SK-N-SH (cell line): ENCODE results near the gene INTS3. TPM values are rescaled to one million over a fixed set of nuclear protein-coding genes. Genes with fewer than 3 reads are reported as not detected.

Source experiments
- CTCF ChIA-PET: fragments of 300-600, 350-600 bp; formaldehyde crosslinking; extraction: SDS; loops from one replicate; lab custom pipeline; 2021; lab: Yijun Ruan, JAX
- POLR2A ChIA-PET: fragments of 350-600 bp; sonication (Branson Sonifier 250); formaldehyde crosslinking; extraction: SDS; loops from one replicate; lab custom pipeline; 2020; ENCODE audit warnings: antibody characterized with exemption, inconsistent platforms; lab: Yijun Ruan, JAX
- DNase-seq: peaks from one replicate; pipeline ENCODE4 v3.0.0; 2012
- H2AFZ ChIP-seq: fragments of 200-600 bp; sonication (generic); 2 replicates; pipeline ENCODE4 v1.8.1; 2016; ENCODE audit warnings: antibody characterized with exemption, mild to moderate bottlenecking, low read depth
- H3F3A ChIP-seq: fragments of 200-600 bp; sonication (generic); replicated peaks from 2 replicates; pipeline ENCODE3; 2016; ENCODE audit warnings: antibody characterized with exemption, mild to moderate bottlenecking; ENCODE audit not compliant: insufficient read depth
- H3K27ac ChIP-seq, 2 experiments: fragments of 200-500 bp in 1 of 2; fragments of 200-600 bp in 1 of 2; sonication (Bioruptor generic) in 1 of 2; sonication (generic), shearing (Covaris generic) in 1 of 2; 2 replicates each; pipeline versions ENCODE4 v1.5.1 to v1.6.1; 2014 to 2016; ENCODE audit warnings: low read depth in 2 of 2, inconsistent platforms in 1 of 2, low read length in 1 of 2, mild to moderate bottlenecking in 1 of 2, mixed read lengths in 1 of 2
- H3K27me3 ChIP-seq: fragments of 200-600 bp; sonication (generic), shearing (Covaris generic); 2 replicates; pipeline ENCODE4 v1.6.1; 2016; ENCODE audit warnings: mixed run types; ENCODE audit not compliant: insufficient read depth
- H3K36me3 ChIP-seq, 2 experiments: fragments of 200-500 bp in 1 of 2; fragments of 200-600 bp in 1 of 2; sonication (Bioruptor generic) in 1 of 2; sonication (generic) in 1 of 2; replicated peaks in 1 of 2; 2 replicates each; pipeline versions ENCODE3 to v1.5.1; 2014 to 2016; ENCODE audit warnings: low read length in 1 of 2, mild to moderate bottlenecking in 1 of 2; ENCODE audit not compliant: insufficient read depth in 2 of 2, control insufficient read depth in 1 of 2
- H3K4me1 ChIP-seq, 2 experiments: fragments of 200-500 bp in 1 of 2; fragments of 200-600 bp in 1 of 2; sonication (Bioruptor generic) in 1 of 2; sonication (generic), shearing (Covaris generic) in 1 of 2; 2 replicates each; pipeline versions ENCODE4 v1.5.1 to v1.6.1; 2014 to 2016; ENCODE audit warnings: low read depth in 1 of 2, low read length in 1 of 2, mixed run types in 1 of 2; ENCODE audit not compliant: insufficient read depth in 2 of 2, control insufficient read depth in 1 of 2
- H3K4me2 ChIP-seq: fragments of 200-600 bp; sonication (generic), shearing (Covaris generic); 2 replicates; pipeline ENCODE4 v1.6.1; 2017; ENCODE audit warnings: mixed run types
- H3K4me3 ChIP-seq, 2 experiments: fragments of 200-500 bp in 1 of 2; fragments of 200-600 bp in 1 of 2; sonication (Bioruptor generic) in 1 of 2; sonication (generic), shearing (Covaris generic) in 1 of 2; 2 replicates each; pipeline versions ENCODE4 v1.5.1 to v1.8.1; 2014 to 2016; ENCODE audit warnings: low read depth in 2 of 2, inconsistent platforms in 1 of 2, low read length in 1 of 2, mild to moderate bottlenecking in 1 of 2, mixed read lengths in 1 of 2, moderate library complexity in 1 of 2
- H3K79me2 ChIP-seq: fragments of 200-600 bp; sonication (generic); 2 replicates; pipeline ENCODE4 v1.8.1; 2017; ENCODE audit warnings: mild to moderate bottlenecking; ENCODE audit not compliant: insufficient read depth
- H3K9ac ChIP-seq: fragments of 200-600 bp; sonication (generic); 2 replicates; pipeline ENCODE4 v1.6.1; 2017; ENCODE audit warnings: mixed run types
- H3K9me2 ChIP-seq: fragments of 200-600 bp; sonication (generic); 2 replicates; pipeline ENCODE4 v1.6.1; 2017; ENCODE audit warnings: mixed run types
- H3K9me3 ChIP-seq: fragments of 200-600 bp; sonication (generic); 2 replicates; pipeline ENCODE4 v1.6.1; 2017; ENCODE audit warnings: mixed run types, mild to moderate bottlenecking, moderate library complexity
- H4K20me1 ChIP-seq: fragments of 200-600 bp; sonication (generic); 2 replicates; pipeline ENCODE4 v1.6.1; 2017; ENCODE audit warnings: mild to moderate bottlenecking, mixed run types; ENCODE audit not compliant: insufficient read depth
- CHD2 ChIP-seq: fragments of 150-350 bp; IDR thresholded peaks from 2 replicates; pipeline ENCODE4 v1.6.1; 2018; ENCODE audit warnings: low read length; ENCODE audit not compliant: partially characterized antibody
- GABPA ChIP-seq: IDR thresholded peaks from 2 replicates; pipeline ENCODE4 v1.4.0; 2012; ENCODE audit warnings: low read depth, mild to moderate bottlenecking
- JUND ChIP-seq: IDR thresholded peaks from 2 replicates; pipeline ENCODE4 v1.4.0; 2012
- MXI1 ChIP-seq: IDR thresholded peaks from 2 replicates; pipeline ENCODE4 v1.6.1; 2012; ENCODE audit warnings: mild to moderate bottlenecking, low read depth, low read length, improper control_type of control experiment
- RFX5 ChIP-seq: IDR thresholded peaks from 2 replicates; pipeline ENCODE4 v1.6.1; 2012; ENCODE audit warnings: mild to moderate bottlenecking, improper control_type of control experiment, low read length
- SIN3A ChIP-seq: IDR thresholded peaks from 2 replicates; pipeline ENCODE4 v1.6.1; 2012; ENCODE audit warnings: low read depth, mild to moderate bottlenecking, low read length, moderate library complexity, borderline replicate concordance
- TAF1 ChIP-seq: IDR thresholded peaks from 2 replicates; pipeline ENCODE4 v1.6.1; 2012; ENCODE audit warnings: low read depth, mild to moderate bottlenecking, low read length, moderate library complexity, borderline replicate concordance
- TEAD4 ChIP-seq: IDR thresholded peaks from 2 replicates; pipeline ENCODE4 v1.4.0; 2012; ENCODE audit warnings: mild to moderate bottlenecking, borderline replicate concordance; ENCODE audit not compliant: insufficient read depth
- WGBS: methylation state at CpG from one replicate; pipeline ENCODE4 v1.1.6; 2017; ENCODE audit warnings: low lambda C conversion rate; 5-methylcytosine and 5-hydroxymethylcytosine counted together
- polyA plus RNA-seq, 3 experiments: library from polyadenylated mRNA; depleted of rRNA; stranded (reverse); fragments of >200 nt; gene quantifications; 2 replicates each; pipeline ENCODE4 v1.2.3, GENCODE V29; 2012
- TF ChIP-seq, protein P1 (sequence below): IDR thresholded peaks from 2 replicates; pipeline ENCODE4 v1.4.0; 2012; ENCODE audit warnings: low read depth
- TF ChIP-seq, protein P2 (sequence below): IDR thresholded peaks from 2 replicates; pipeline ENCODE4; 2012
- TF ChIP-seq, protein P3 (sequence below): IDR thresholded peaks from 2 replicates; pipeline ENCODE4 v1.4.0; 2012; ENCODE audit warnings: low read depth, borderline replicate concordance

Gene INTS3
- polyA plus RNA-seq, 1 of the 3 experiments (the other 2 are of a cell fraction) = 64.3 TPM

DNA sequence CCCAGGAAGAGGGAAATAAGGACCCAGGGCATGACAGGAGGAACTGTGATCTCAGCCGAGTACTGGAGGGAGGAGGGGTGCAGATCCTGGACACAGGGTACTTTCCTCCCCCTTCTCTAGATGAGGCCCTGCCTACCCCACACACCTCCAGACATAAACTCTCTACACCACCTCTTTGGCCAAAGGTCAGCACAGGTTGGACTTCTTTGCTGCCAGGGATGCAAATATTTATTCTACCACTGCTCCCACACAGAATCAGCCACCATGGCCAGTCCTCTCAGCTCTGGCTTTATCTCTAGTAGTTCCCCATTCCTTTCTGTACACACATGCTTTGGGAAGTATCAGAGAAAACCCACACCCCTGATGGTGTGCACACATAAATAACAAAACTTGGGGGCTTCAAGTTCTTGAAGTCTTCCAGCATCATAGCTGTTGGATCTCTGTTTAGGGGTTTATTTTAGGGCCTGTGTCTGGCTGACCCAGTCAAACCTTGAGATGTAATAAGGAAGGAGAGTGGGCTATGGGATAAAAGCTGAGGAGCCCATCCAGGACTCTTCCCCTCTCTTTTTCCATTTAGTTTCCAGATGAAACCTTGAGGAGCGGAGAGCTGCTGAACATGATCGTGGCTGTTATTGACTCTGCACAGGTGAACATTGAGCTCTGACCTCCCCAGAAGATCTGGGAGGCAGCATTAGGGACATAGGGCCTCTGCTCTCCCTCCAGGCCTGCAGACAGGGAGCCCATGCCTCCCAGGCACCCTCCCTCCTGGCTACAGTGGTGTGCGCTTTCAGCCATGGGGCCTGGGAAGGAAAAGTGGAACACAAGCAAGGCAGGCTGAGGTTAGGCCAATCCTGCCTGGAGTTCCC is 40.7 kb downstream of the INTS3 start:
- no peak overlapping the region for H3K9ac ChIP-seq
- TF ChIP-seq TEAD4 = no peak
- H3K36me3 ChIP-seq = peaks cover 13 to 76% of the 10 kb centered on the region in 2 experiments
- no peaks in the 10 kb centered on the region for H4K20me1 ChIP-seq
- POLR2A ChIA-PET = interaction anchor here (1.1 kb wide), 1 partner anchor 222 kb away, joined by 3 read pairs; the partner anchor contains the start of gene RPS27
- DNase-seq = no peak
- H3K4me1 ChIP-seq = no peaks in the 10 kb centered on the region; a peak in 1 of 4 replicates
- H3K27ac ChIP-seq = no peak overlapping the region
- 94% methylated on average over 3 of the region's 4 CpGs for WGBS
- H3K27me3 ChIP-seq = no peaks in the 10 kb centered on the region
- no peak overlapping the region for H3K4me3 ChIP-seq
- H3K9me3 ChIP-seq = no peaks in the 10 kb centered on the region
- no peaks in the 10 kb centered on the region for H3K79me2 ChIP-seq
- CTCF ChIA-PET = interaction anchor here (1.1 to 2.0 kb wide), 4 partner anchors 19 to 91 kb away, joined by 3 to 10 read pairs (median 4); partner anchors contain the start of gene NPR1
- peaks cover 3% of the 10 kb centered on the region for H3F3A ChIP-seq
- H2AFZ ChIP-seq = no peak overlapping the region
- H3K9me2 ChIP-seq = no peaks in the 10 kb centered on the region
- no peak overlapping the region for H3K4me2 ChIP-seq

DNA sequence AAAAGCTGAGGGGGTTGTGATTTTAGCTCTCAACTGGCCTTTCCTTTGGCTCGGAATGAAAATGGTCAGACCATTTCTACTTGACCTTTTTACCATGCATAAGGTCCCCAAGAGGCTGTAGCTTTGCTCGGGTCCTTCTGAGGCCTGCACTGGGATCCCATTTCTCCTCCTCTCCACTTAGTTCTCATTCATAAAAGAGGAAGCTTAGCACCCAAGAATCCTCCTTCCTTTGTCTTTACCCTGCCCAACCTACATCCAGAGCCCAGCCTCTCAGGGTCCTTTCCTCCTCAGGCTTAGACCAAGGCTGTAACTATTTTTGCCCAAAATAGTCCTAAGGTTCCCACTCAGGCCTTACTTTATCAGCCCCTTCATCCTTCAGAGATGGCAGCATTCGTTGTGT is 41.4 kb downstream of the INTS3 start:
- Histone ChIP-seq H3K9me2 (no peaks in the 10 kb centered on the region), H3K9me3 (no peaks in the 10 kb centered on the region), H3K27me3 (no peaks in the 10 kb centered on the region), H3K27ac (no peak overlapping the region), H3K9ac (no peak overlapping the region), H2AFZ (no peak overlapping the region), H3K79me2 (no peaks in the 10 kb centered on the region), H3K4me3 (no peak overlapping the region), H3F3A (peaks cover 3% of the 10 kb centered on the region), H4K20me1 (no peaks in the 10 kb centered on the region), H3K36me3 (peaks cover 7 to 75% of the 10 kb centered on the region in 2 experiments), H3K4me2 (no peak overlapping the region), H3K4me1 (no peaks in the 10 kb centered on the region; a peak in 1 of 4 replicates)
- ChIA-PET CTCF (interaction anchor here (1.1 to 2.0 kb wide), 3 partner anchors 20 to 91 kb away, joined by 4 to 10 read pairs (median 5); partner anchors contain the start of gene NPR1), POLR2A (interaction anchor here (1.1 kb wide), 1 partner anchor 221 kb away, joined by 3 read pairs; the partner anchor contains the start of gene RPS27)
- TF ChIP-seq, protein P1, sequence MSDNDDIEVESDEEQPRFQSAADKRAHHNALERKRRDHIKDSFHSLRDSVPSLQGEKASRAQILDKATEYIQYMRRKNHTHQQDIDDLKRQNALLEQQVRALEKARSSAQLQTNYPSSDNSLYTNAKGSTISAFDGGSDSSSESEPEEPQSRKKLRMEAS = no peak
- TF ChIP-seq JUND (no peak), RFX5 (no peak)
- TF ChIP-seq, protein P2, sequence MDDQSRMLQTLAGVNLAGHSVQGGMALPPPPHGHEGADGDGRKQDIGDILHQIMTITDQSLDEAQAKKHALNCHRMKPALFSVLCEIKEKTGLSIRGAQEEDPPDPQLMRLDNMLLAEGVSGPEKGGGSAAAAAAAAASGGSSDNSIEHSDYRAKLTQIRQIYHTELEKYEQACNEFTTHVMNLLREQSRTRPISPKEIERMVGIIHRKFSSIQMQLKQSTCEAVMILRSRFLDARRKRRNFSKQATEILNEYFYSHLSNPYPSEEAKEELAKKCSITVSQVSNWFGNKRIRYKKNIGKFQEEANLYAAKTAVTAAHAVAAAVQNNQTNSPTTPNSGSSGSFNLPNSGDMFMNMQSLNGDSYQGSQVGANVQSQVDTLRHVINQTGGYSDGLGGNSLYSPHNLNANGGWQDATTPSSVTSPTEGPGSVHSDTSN = no peak
- 95% methylated on average over 3 of the region's 3 CpGs for WGBS
- DNase-seq = no peak

DNA sequence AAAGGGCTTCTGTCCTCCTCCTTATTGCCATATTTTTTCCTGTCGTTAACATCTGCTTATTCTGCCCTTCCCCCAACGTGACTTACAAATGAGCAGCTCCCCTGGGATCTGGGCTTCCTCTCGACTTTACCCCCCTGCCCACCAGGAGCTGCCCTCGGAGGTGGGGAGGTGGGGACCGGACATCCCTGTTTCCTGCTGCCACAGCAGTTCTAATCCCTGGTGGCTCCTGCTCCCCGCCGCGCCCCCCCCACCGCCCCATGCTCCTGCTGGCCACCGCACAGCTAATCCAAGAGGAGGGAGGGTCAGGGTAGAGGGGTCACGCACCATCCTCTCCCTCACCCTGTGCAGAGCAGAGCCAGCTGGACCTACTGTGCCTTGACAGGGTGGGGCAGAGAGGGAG is 42.9 kb downstream of the INTS3 start:
- 77% methylated on average over 11 of the region's 11 CpGs for WGBS
- H3K9me3 ChIP-seq = no peaks in the 10 kb centered on the region
- H4K20me1 ChIP-seq = no peaks in the 10 kb centered on the region
- H3K27ac ChIP-seq = no peak overlapping the region
- CTCF ChIA-PET = interaction anchor here (1.0 to 6.8 kb wide), 11 partner anchors 9 to 260 kb away, joined by 3 to 60 read pairs (median 3); partner anchors contain the start of genes NPR1 and RAB13
- peaks cover 8% of the 10 kb centered on the region for H3F3A ChIP-seq
- DNase-seq = no peak
- H3K9ac ChIP-seq = no peak overlapping the region
- POLR2A ChIA-PET = no interaction called here
- peaks cover 4 to 66% of the 10 kb centered on the region in 2 experiments for H3K36me3 ChIP-seq
- peaks cover 0 to 5% of the 10 kb centered on the region in 2 experiments; a peak in 1 of 4 replicates for H3K4me1 ChIP-seq
- H2AFZ ChIP-seq = no peak overlapping the region
- H3K27me3 ChIP-seq = no peaks in the 10 kb centered on the region
- H3K9me2 ChIP-seq = no peaks in the 10 kb centered on the region
- H3K4me2 ChIP-seq = no peak overlapping the region
- no peaks in the 10 kb centered on the region for H3K79me2 ChIP-seq
- no peak overlapping the region for H3K4me3 ChIP-seq
- TF ChIP-seq CHD2 (no peak), MXI1 (no peak), SIN3A (no peak), GABPA (no peak), TEAD4 (no peak), TAF1 (no peak)
- TF ChIP-seq, protein P2 = no peak
- TF ChIP-seq, protein P3, sequence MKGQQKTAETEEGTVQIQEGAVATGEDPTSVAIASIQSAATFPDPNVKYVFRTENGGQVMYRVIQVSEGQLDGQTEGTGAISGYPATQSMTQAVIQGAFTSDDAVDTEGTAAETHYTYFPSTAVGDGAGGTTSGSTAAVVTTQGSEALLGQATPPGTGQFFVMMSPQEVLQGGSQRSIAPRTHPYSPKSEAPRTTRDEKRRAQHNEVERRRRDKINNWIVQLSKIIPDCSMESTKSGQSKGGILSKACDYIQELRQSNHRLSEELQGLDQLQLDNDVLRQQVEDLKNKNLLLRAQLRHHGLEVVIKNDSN = no peak
